HG02763 (cell line): ENCODE measurements around the gene SUN2.

ENCODE experiments used
- ATAC-seq: cut with Tn5 transposase; IDR thresholded peaks from one replicate; pipeline ENCODE4 v1.9.1; 2021; ENCODE audit warnings: mild to moderate bottlenecking, moderate library complexity; ENCODE audit not compliant: unreplicated experiment

The SUN2 gene

GRCh38 chr22:38777087-38777671, 21.4 kb upstream of the SUN2 start:
- no peak for ATAC-seq

GRCh38 chr22:38776086-38776485, 20.3 kb upstream of the SUN2 start:
- ATAC-seq = no peak

GRCh38 chr22:38775656-38776055, 19.9 kb upstream of the SUN2 start:
- ATAC-seq = no peak

- ATAC-seq = no peak
Measured at GRCh38 chr22:38774496-38775166, 18.8 kb upstream of the SUN2 start.

GRCh38 chr22:38773363-38773946, 17.7 kb upstream of the SUN2 start:
- no peak for ATAC-seq

GRCh38 chr22:38772623-38772873, 16.8 kb upstream of the SUN2 start:
- ATAC-seq = no peak

- no peak for ATAC-seq
Measured at GRCh38 chr22:38770257-38770949, 14.6 kb upstream of the SUN2 start.

GRCh38 chr22:38768036-38768435, 12.2 kb upstream of the SUN2 start:
- ATAC-seq = no peak

- ATAC-seq = no peak
Measured at GRCh38 chr22:38767313-38767712, 11.5 kb upstream of the SUN2 start.

GRCh38 chr22:38766076-38766777, 10.4 kb upstream of the SUN2 start:
- no peak for ATAC-seq

GRCh38 chr22:38762551-38762983, 6.8 kb upstream of the SUN2 start:
- ATAC-seq = no peak

- no peak for ATAC-seq
Measured at GRCh38 chr22:38761202-38762162, 5.7 kb upstream of the SUN2 start.

- ATAC-seq = no peak
Measured at GRCh38 chr22:38760477-38761201, 4.8 kb upstream of the SUN2 start.

- no peak for ATAC-seq
Measured at GRCh38 chr22:38759005-38759404, 3.2 kb upstream of the SUN2 start.

- ATAC-seq = no peak
Measured at GRCh38 chr22:38758276-38758945, 2.6 kb upstream of the SUN2 start.

- ATAC-seq = no peak
Measured at GRCh38 chr22:38757464-38757757, 1.6 kb upstream of the SUN2 start.

- no peak for ATAC-seq
Measured at GRCh38 chr22:38756711-38757463, 1.1 kb upstream of the SUN2 start.

- peak; percentile 35 for ATAC-seq
Measured at GRCh38 chr22:38755155-38755910, 465 bp downstream of the SUN2 start.
